ENCODE results near the gene NME3. TPM values are rescaled to one million over a fixed set of nuclear protein-coding genes. Genes with fewer than 3 reads are reported as not detected.
"Not testable (repeated sequence)": the region's sequence is repeated elsewhere in the genome, so short reads cannot be mapped to it uniquely, and the experiment has no call there.

The NME3 gene
- total and polyA plus RNA-seq, 4 donors, result 21.6 to 86.2 (median 80.0) TPM

GRCh38 chr16:1745181-1745899 lies 26.0 kb downstream of the NME3 start:
- Histone ChIP-seq H3K4me1 (ENCODE audit: control insufficient read depth, insufficient read depth, low read length) (no peaks in the 10 kb centered on the region), H3K27ac (ENCODE audit: low read depth, low read length) (no peak overlapping the region), H3K27me3 (ENCODE audit: control insufficient read depth, insufficient read depth, low read length) (no peaks in the 10 kb centered on the region), H3K36me3 (ENCODE audit: control insufficient read depth, insufficient read depth, low read length) (peaks cover 99% of the 10 kb centered on the region), H3K9me3 (ENCODE audit: control insufficient read depth, insufficient read depth, low read length) (no peaks in the 10 kb centered on the region), H3K4me3 (ENCODE audit: low read depth, low read length) (no peak overlapping the region)
- 97% methylated on average over 24 of the region's 25 CpGs for WGBS (ENCODE audit: insufficient coverage)
- DNase-seq (ENCODE audit: low read depth in 4 of 6, low spot score in 6 of 6), result no peak

- Histone ChIP-seq H3K27ac (ENCODE audit: low read depth, low read length) (no peak overlapping the region), H3K4me3 (ENCODE audit: low read depth, low read length) (no peak overlapping the region), H3K4me1 (ENCODE audit: control insufficient read depth, insufficient read depth, low read length) (no peaks in the 10 kb centered on the region), H3K36me3 (ENCODE audit: control insufficient read depth, insufficient read depth, low read length) (peaks cover 98% of the 10 kb centered on the region), H3K9me3 (ENCODE audit: control insufficient read depth, insufficient read depth, low read length) (no peaks in the 10 kb centered on the region), H3K27me3 (ENCODE audit: control insufficient read depth, insufficient read depth, low read length) (no peaks in the 10 kb centered on the region)
- WGBS (ENCODE audit: insufficient coverage), result 86% methylated on average over 19 of the region's 24 CpGs
- no peak for DNase-seq (ENCODE audit: low read depth in 4 of 6, low spot score in 6 of 6)
These were observed 27.0 kb downstream of the NME3 start for GRCh38 chr16:1744338-1744840.

DNA sequence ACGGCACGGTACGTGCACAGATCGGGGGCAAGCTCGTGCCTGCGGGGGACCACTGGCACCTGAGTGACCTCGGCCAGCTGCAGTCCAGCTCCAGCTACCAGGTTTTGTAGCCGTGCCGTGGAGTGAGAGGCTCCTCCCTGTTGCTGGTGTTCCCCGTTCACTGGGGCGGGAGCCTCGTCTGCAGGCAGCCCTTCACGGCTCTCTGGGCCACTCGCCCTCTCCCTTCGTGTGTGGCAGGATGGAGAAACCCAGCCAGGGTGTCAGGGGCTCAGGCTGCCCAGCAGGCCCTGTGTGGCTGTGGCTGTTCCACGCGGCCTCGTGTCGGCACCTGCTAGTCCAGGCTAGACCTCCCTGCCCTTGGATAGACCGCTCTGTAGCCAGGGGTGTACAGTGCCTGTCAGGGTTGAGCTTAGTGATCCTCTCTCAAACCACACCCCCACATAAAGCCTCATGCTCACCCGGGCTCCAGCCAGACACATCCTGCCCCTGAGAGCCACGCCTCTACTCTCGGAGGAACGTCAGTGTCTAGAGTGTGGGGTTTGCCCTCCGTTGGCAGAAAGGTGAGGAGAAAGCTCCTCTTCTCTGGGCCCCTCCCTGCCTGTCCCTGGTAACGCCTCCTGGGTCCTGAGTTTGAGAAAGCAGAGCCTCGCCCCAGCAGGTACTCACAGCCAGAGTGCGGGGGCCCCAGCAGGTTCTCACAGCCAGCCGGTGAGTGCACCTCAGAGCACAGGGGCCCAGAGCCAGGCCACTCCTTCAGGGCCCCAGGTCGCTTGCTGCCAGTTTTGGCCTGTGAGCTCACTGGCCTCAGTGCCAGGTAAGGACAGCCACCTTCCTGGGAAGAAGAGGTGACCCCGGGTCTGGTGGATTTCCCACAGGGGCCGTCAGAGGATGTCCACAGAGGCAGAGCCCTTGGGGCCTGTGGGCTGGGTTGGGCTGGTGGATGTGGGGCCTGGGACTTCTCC lies 27.7 kb downstream of the NME3 start:
- DNase-seq (ENCODE audit: low read depth in 4 of 6, low spot score in 6 of 6), result no peak
- Histone ChIP-seq H3K4me1 (ENCODE audit: control insufficient read depth, insufficient read depth, low read length) (no peaks in the 10 kb centered on the region), H3K27ac (ENCODE audit: low read depth, low read length) (no peak overlapping the region), H3K4me3 (ENCODE audit: low read depth, low read length) (no peak overlapping the region), H3K9me3 (ENCODE audit: control insufficient read depth, insufficient read depth, low read length) (no peaks in the 10 kb centered on the region), H3K36me3 (ENCODE audit: control insufficient read depth, insufficient read depth, low read length) (peaks cover 94% of the 10 kb centered on the region), H3K27me3 (ENCODE audit: control insufficient read depth, insufficient read depth, low read length) (no peaks in the 10 kb centered on the region)
- 94% methylated on average over 31 of the region's 32 CpGs for WGBS (ENCODE audit: insufficient coverage)

DNA sequence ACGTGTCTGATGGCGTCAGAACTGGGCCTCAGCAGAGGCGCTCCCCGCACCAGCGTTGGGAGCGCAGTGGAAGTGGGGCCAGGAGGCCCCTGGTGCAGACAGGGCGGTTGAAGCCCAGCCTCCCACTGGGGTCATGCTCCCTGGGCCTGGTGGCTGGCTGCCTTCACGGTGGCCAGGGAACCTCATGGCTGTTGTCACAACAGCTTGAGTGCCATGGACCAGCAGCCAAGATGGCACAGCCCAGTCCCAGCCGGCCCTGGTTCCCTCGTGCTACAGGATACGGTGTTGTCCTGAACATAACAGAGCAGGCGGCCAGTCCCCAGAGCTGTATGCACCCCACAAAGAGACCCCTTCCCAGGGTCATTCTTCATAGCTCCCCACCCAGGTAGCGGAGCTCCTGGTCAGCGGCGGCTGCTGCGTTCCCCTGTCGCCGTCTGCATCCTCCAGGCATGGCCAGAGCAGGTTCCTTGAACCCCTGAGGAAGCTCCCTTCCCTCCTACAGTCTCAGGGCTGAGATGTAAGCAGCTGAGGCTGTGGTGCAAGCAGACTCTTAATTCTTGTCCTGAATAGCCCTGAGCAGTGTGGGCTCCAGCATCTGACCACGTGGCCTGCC lies 29.7 kb downstream of the NME3 start:
- Histone ChIP-seq H3K36me3 (ENCODE audit: control insufficient read depth, insufficient read depth, low read length) (peaks cover 80% of the 10 kb centered on the region), H3K27ac (ENCODE audit: low read depth, low read length) (no peak overlapping the region)
- 95% methylated on average over 19 of the region's 19 CpGs for WGBS (ENCODE audit: insufficient coverage)

GRCh38 chr16:1740781-1741490 lies 30.4 kb downstream of the NME3 start:
- DNase-seq (ENCODE audit: low read depth in 4 of 6, low spot score in 6 of 6), result no peak
- H3K4me1 ChIP-seq (ENCODE audit: control insufficient read depth, insufficient read depth, low read length), result no peaks in the 10 kb centered on the region
- 95% methylated on average over 22 of the region's 30 CpGs for WGBS (ENCODE audit: insufficient coverage)
- H3K9me3 ChIP-seq (ENCODE audit: control insufficient read depth, insufficient read depth, low read length), result no peaks in the 10 kb centered on the region
- peaks cover 74% of the 10 kb centered on the region for H3K36me3 ChIP-seq (ENCODE audit: control insufficient read depth, insufficient read depth, low read length)
- H3K4me3 ChIP-seq (ENCODE audit: low read depth, low read length), result no peak overlapping the region
- no peaks in the 10 kb centered on the region for H3K27me3 ChIP-seq (ENCODE audit: control insufficient read depth, insufficient read depth, low read length)
- no peak overlapping the region for H3K27ac ChIP-seq (ENCODE audit: low read depth, low read length)

More for the DNA sequence above, 29.7 kb downstream of the NME3 start:
- H3K9me3 ChIP-seq (ENCODE audit: control insufficient read depth, insufficient read depth, low read length), result no peaks in the 10 kb centered on the region
- H3K27me3 ChIP-seq (ENCODE audit: control insufficient read depth, insufficient read depth, low read length), result no peaks in the 10 kb centered on the region
- no peak for DNase-seq (ENCODE audit: low read depth in 4 of 6, low spot score in 6 of 6)
- H3K4me1 ChIP-seq (ENCODE audit: control insufficient read depth, insufficient read depth, low read length), result no peaks in the 10 kb centered on the region
- H3K4me3 ChIP-seq (ENCODE audit: low read depth, low read length), result no peak overlapping the region

- H3K9me3 ChIP-seq (ENCODE audit: control insufficient read depth, insufficient read depth, low read length), result no peaks in the 10 kb centered on the region
- H3K27me3 ChIP-seq (ENCODE audit: control insufficient read depth, insufficient read depth, low read length), result no peaks in the 10 kb centered on the region
- H3K36me3 ChIP-seq (ENCODE audit: control insufficient read depth, insufficient read depth, low read length), result peaks cover 73% of the 10 kb centered on the region
- WGBS (ENCODE audit: insufficient coverage), result 98% methylated on average over 33 of the region's 33 CpGs
- H3K27ac ChIP-seq (ENCODE audit: low read depth, low read length), result no peak overlapping the region
- DNase-seq (ENCODE audit: low read depth in 4 of 6, low spot score in 6 of 6), result no peak
- H3K4me1 ChIP-seq (ENCODE audit: control insufficient read depth, insufficient read depth, low read length), result no peaks in the 10 kb centered on the region
- no peak overlapping the region for H3K4me3 ChIP-seq (ENCODE audit: low read depth, low read length)
These were observed 31.1 kb downstream of the NME3 start for GRCh38 chr16:1740234-1740633.

- Histone ChIP-seq H3K27ac (ENCODE audit: low read depth, low read length) (no peak overlapping the region), H3K9me3 (ENCODE audit: control insufficient read depth, insufficient read depth, low read length) (no peaks in the 10 kb centered on the region), H3K4me3 (ENCODE audit: low read depth, low read length) (no peak overlapping the region), H3K27me3 (ENCODE audit: control insufficient read depth, insufficient read depth, low read length) (no peaks in the 10 kb centered on the region), H3K4me1 (ENCODE audit: control insufficient read depth, insufficient read depth, low read length) (peaks cover 4% of the 10 kb centered on the region), H3K36me3 (ENCODE audit: control insufficient read depth, insufficient read depth, low read length) (peaks cover 72% of the 10 kb centered on the region)
- WGBS (ENCODE audit: insufficient coverage), result 97% methylated on average over 22 of the region's 22 CpGs
- no peak for DNase-seq (ENCODE audit: low read depth in 4 of 6, low spot score in 6 of 6)
These were observed 36.5 kb downstream of the NME3 start for GRCh38 chr16:1734816-1735215.

DNA sequence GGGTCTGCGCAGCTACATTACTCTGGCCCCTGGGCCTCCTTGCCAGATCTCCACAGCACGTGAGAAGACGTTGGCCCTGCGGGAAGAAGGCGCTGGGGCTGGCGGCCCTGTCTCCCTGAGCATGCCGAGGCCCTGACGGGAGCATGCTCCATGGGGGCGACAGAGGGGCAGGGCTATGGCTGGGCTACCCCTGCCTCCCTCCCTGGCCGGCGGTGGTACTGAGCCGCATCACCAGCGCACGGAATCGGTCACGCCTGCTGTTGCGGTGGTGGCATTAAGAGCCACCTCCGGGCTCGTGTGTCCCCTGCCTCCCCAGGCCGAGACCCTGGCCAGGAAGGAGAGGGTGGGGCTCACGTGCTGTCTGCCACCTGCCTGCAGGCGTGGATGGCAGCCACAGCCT lies 37.2 kb downstream of the NME3 start:
- no peak overlapping the region for H3K27ac ChIP-seq (ENCODE audit: low read depth, low read length)
- no peaks in the 10 kb centered on the region for H3K9me3 ChIP-seq (ENCODE audit: control insufficient read depth, insufficient read depth, low read length)
- H3K4me3 ChIP-seq (ENCODE audit: low read depth, low read length), result no peak overlapping the region
- 97% methylated on average over 22 of the region's 22 CpGs for WGBS (ENCODE audit: insufficient coverage)
- H3K27me3 ChIP-seq (ENCODE audit: control insufficient read depth, insufficient read depth, low read length), result no peaks in the 10 kb centered on the region
- DNase-seq (ENCODE audit: low read depth in 4 of 6, low spot score in 6 of 6), result no peak
- peaks cover 4% of the 10 kb centered on the region for H3K4me1 ChIP-seq (ENCODE audit: control insufficient read depth, insufficient read depth, low read length)
- peaks cover 72% of the 10 kb centered on the region for H3K36me3 ChIP-seq (ENCODE audit: control insufficient read depth, insufficient read depth, low read length)

DNA sequence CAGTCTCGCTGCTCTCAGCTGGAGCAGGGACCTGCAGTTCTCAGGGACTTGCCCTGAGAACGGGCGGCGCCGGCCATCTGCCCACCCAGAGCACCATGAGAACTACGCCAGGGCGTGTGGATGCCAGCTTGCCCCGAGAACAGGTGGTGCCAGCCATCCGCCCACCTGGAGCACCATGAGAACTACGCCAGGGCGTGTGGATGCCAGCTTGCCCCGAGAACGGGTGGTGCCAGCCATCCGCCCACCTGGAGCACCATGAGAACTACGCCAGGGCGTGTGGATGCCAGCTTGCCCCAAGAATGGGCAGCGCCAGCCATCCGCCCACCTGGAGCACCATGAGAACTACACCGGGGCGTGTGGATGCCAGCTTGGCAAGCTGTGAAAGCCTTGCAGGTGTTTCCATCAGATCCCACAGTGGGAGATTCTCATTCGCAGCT lies 38.8 kb downstream of the NME3 start:
- 92% methylated on average over 21 of the region's 21 CpGs for WGBS (ENCODE audit: insufficient coverage)
- peaks cover 85% of the 10 kb centered on the region for H3K36me3 ChIP-seq (ENCODE audit: control insufficient read depth, insufficient read depth, low read length)

More for the DNA sequence above, 38.8 kb downstream of the NME3 start:
- not testable (repeated sequence) for H3K4me1 ChIP-seq (ENCODE audit: control insufficient read depth, insufficient read depth, low read length); H3K27ac ChIP-seq (ENCODE audit: low read depth, low read length); H3K4me3 ChIP-seq (ENCODE audit: low read depth, low read length); H3K9me3 ChIP-seq (ENCODE audit: control insufficient read depth, insufficient read depth, low read length); H3K27me3 ChIP-seq (ENCODE audit: control insufficient read depth, insufficient read depth, low read length); DNase-seq (ENCODE audit: low read depth in 4 of 6, low spot score in 6 of 6)
